Measurements from ENCODE around the gene CCDC110. TPM values are rescaled to one million over a fixed set of nuclear protein-coding genes. Genes with fewer than 3 reads are reported as not detected.

The CCDC110 gene
- total RNA-seq, 2 donors from 2014 or later, result 0.26 to 0.80 TPM

GRCh38 chr4:185508181-185508580 is 36.6 kb upstream of the CCDC110 start:
- DNase-seq, result no peak
- H3K27me3 Mint-ChIP-seq (ENCODE audit: insufficient read depth), result peaks cover 3% of the 10 kb centered on the region
- TF ChIP-seq CTCF (conservative IDR thresholded peaks at IDR 0.05), result no peak
- H3K9ac ChIP-seq (ENCODE audit: extremely low read depth, low read length, poor library complexity, severe bottlenecking), result no peak overlapping the region
- H3K27me3 ChIP-seq (ENCODE audit: control insufficient read depth, insufficient read depth, low read length, poor library complexity, severe bottlenecking), result no peaks in the 10 kb centered on the region
- no peak overlapping the region for H3K4me3 ChIP-seq (ENCODE audit: low read length)
- H3K27ac ChIP-seq (ENCODE audit: low read depth, low read length), result no peak overlapping the region
- H3K27ac Mint-ChIP-seq, result no peak overlapping the region
- peaks cover 5% of the 10 kb centered on the region for H3K36me3 ChIP-seq (ENCODE audit: control insufficient read depth, insufficient read depth, low read length)
- peaks cover 8% of the 10 kb centered on the region for H3K4me1 Mint-ChIP-seq
- H3K9me3 Mint-ChIP-seq, result no peaks in the 10 kb centered on the region
- 91 to 100% methylated on average over 4 of the region's 4 CpGs for WGBS, 2 experiments (ENCODE audit: insufficient coverage in 1 of 2, insufficient read length in 1 of 2)
- H3K4me1 ChIP-seq (ENCODE audit: control insufficient read depth, insufficient read depth, low read length), result no peaks in the 10 kb centered on the region
- no peaks in the 10 kb centered on the region for H3K9me3 ChIP-seq (ENCODE audit: control insufficient read depth, low read length)
- no peaks in the 10 kb centered on the region for H3K36me3 Mint-ChIP-seq (ENCODE audit: low read depth)
- H3K4me3 Mint-ChIP-seq, result no peak overlapping the region

- Mint-ChIP-seq H3K27me3 (ENCODE audit: insufficient read depth) (peaks cover 5% of the 10 kb centered on the region), H3K36me3 (ENCODE audit: low read depth) (no peaks in the 10 kb centered on the region), H3K4me1 (peaks cover 8% of the 10 kb centered on the region), H3K27ac (no peak overlapping the region), H3K4me3 (no peak overlapping the region), H3K9me3 (peaks cover 6% of the 10 kb centered on the region)
- TF ChIP-seq CTCF (conservative IDR thresholded peaks at IDR 0.05), result no peak
- Histone ChIP-seq H3K36me3 (ENCODE audit: control insufficient read depth, insufficient read depth, low read length) (peaks cover 12% of the 10 kb centered on the region), H3K9ac (ENCODE audit: extremely low read depth, low read length, poor library complexity, severe bottlenecking) (no peak overlapping the region), H3K9me3 (ENCODE audit: control insufficient read depth, low read length) (peaks cover 5% of the 10 kb centered on the region), H3K4me3 (ENCODE audit: low read length) (no peak overlapping the region), H3K27ac (ENCODE audit: low read depth, low read length) (no peak overlapping the region), H3K4me1 (ENCODE audit: control insufficient read depth, insufficient read depth, low read length) (no peaks in the 10 kb centered on the region), H3K27me3 (ENCODE audit: control insufficient read depth, insufficient read depth, low read length, poor library complexity, severe bottlenecking) (no peaks in the 10 kb centered on the region)
- 94 to 96% methylated on average over 13 to 20 of the region's 20 CpGs for WGBS, 2 experiments (ENCODE audit: insufficient coverage in 1 of 2, insufficient read length in 1 of 2)
- DNase-seq, result no peak
These were observed 34.9 kb upstream of the CCDC110 start for GRCh38 chr4:185506422-185506821.

- 94 to 96% methylated on average over 19 to 21 of the region's 21 CpGs for WGBS, 2 experiments (ENCODE audit: insufficient coverage in 1 of 2, insufficient read length in 1 of 2)
- no peak overlapping the region for H3K9ac ChIP-seq (ENCODE audit: extremely low read depth, low read length, poor library complexity, severe bottlenecking)
- H3K27me3 ChIP-seq (ENCODE audit: control insufficient read depth, insufficient read depth, low read length, poor library complexity, severe bottlenecking), result no peaks in the 10 kb centered on the region
- Mint-ChIP-seq H3K4me3 (no peak overlapping the region), H3K27ac (no peak overlapping the region), H3K27me3 (ENCODE audit: insufficient read depth) (peaks cover 5% of the 10 kb centered on the region), H3K9me3 (peaks cover 22% of the 10 kb centered on the region), H3K4me1 (peaks cover 2% of the 10 kb centered on the region), H3K36me3 (ENCODE audit: low read depth) (peaks cover 7% of the 10 kb centered on the region)
- DNase-seq, result no peak
- H3K4me3 ChIP-seq (ENCODE audit: low read length), result no peak overlapping the region
- H3K27ac ChIP-seq (ENCODE audit: low read depth, low read length), result no peak overlapping the region
- TF ChIP-seq CTCF (conservative IDR thresholded peaks at IDR 0.05), result no peak
- peaks cover 17% of the 10 kb centered on the region for H3K9me3 ChIP-seq (ENCODE audit: control insufficient read depth, low read length)
- H3K4me1 ChIP-seq (ENCODE audit: control insufficient read depth, insufficient read depth, low read length), result no peaks in the 10 kb centered on the region
- H3K36me3 ChIP-seq (ENCODE audit: control insufficient read depth, insufficient read depth, low read length), result peaks cover 20% of the 10 kb centered on the region
These were observed 32.8 kb upstream of the CCDC110 start for GRCh38 chr4:185504098-185505047.
